Neutrophil (primary cell): ENCODE results near the gene GBP1.

Experiments used
- H3K27ac ChIP-seq: fragments of 200-600 bp; sonication (generic); 2 replicates; pipeline ENCODE4 v1.5.1; 2016; ENCODE audit warnings: mild to moderate bottlenecking, moderate library complexity
- H3K27me3 ChIP-seq: fragments of 200-600 bp; sonication (generic); 2 replicates; pipeline ENCODE4 v1.6.0; 2016; ENCODE audit warnings: mild to moderate bottlenecking
- H3K36me3 ChIP-seq: fragments of 200-600 bp; sonication (generic); 2 replicates; pipeline ENCODE4 v1.5.1; 2017
- H3K4me1 ChIP-seq, 2 experiments: fragments of 200-600 bp in 1 of 2; sonication (generic) in 1 of 2; 1 replicate in 1 of 2; 2 replicates in 1 of 2; pipeline versions ENCODE4 v1.5.1 to v1.6.1; 2013 to 2016; ENCODE audit warnings: low read depth in 1 of 2, low read length in 1 of 2, mild to moderate bottlenecking in 1 of 2, moderate library complexity in 1 of 2; ENCODE audit not compliant: control insufficient read depth in 1 of 2, insufficient read depth in 1 of 2
- H3K4me3 ChIP-seq, 2 experiments: fragments of 200-600 bp in 1 of 2; sonication (generic) in 1 of 2; 1 replicate in 1 of 2; 2 replicates in 1 of 2; pipeline ENCODE4 v1.5.1; 2013 to 2016; ENCODE audit warnings: low read depth in 1 of 2, low read length in 1 of 2, mild to moderate bottlenecking in 1 of 2, moderate library complexity in 1 of 2
- H3K9me3 ChIP-seq: fragments of 200-600 bp; sonication (generic); 2 replicates; pipeline ENCODE4 v1.5.1; 2016
- TF ChIP-seq, protein P1 (sequence below): fragments of 200-600 bp; sonication (generic); IDR thresholded peaks from 2 replicates; pipeline ENCODE4 v1.5.1; 2016; ENCODE audit warnings: antibody characterized with exemption

Gene GBP1

GRCh38 chr1:89068291-89068690 lies 3.3 kb upstream of the GBP1 start:
- no peaks in the 10 kb centered on the region for H3K9me3 ChIP-seq
- no peak overlapping the region for H3K27ac ChIP-seq
- no peak overlapping the region for H3K4me3 ChIP-seq
- TF ChIP-seq, protein P1, sequence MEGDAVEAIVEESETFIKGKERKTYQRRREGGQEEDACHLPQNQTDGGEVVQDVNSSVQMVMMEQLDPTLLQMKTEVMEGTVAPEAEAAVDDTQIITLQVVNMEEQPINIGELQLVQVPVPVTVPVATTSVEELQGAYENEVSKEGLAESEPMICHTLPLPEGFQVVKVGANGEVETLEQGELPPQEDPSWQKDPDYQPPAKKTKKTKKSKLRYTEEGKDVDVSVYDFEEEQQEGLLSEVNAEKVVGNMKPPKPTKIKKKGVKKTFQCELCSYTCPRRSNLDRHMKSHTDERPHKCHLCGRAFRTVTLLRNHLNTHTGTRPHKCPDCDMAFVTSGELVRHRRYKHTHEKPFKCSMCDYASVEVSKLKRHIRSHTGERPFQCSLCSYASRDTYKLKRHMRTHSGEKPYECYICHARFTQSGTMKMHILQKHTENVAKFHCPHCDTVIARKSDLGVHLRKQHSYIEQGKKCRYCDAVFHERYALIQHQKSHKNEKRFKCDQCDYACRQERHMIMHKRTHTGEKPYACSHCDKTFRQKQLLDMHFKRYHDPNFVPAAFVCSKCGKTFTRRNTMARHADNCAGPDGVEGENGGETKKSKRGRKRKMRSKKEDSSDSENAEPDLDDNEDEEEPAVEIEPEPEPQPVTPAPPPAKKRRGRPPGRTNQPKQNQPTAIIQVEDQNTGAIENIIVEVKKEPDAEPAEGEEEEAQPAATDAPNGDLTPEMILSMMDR = no peak
- no peaks in the 10 kb centered on the region for H3K36me3 ChIP-seq
- H3K4me1 ChIP-seq = peaks cover 0 to 18% of the 10 kb centered on the region in 2 experiments
- H3K27me3 ChIP-seq = no peaks in the 10 kb centered on the region

GRCh38 chr1:89064632-89065031 lies 376 bp downstream of the GBP1 start:
- TF ChIP-seq, protein P1 = no peak
- H3K4me3 ChIP-seq = peak overlapping the region; percentile 44 to 66

DNA sequence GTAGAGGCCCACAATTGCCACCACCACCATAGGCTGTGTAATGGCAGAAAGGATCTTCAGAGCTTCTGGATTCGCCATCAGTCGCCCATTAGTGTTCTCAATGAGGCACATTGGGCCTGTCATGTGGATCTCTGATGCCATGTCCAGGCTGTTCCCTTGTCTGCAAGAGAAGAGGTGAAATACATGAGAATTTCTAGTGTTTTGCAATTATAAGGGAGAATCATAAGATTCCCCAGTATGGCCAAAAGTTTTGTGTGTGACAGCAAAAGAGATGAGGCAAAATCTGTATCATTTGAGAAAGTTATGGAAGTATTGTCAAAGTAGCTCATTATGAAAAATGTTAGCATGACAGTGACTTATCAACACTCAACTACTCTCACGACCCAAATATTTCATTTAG lies 1.9 kb downstream of the GBP1 start:
- peaks cover 0 to 8% of the 10 kb centered on the region in 2 experiments for H3K4me1 ChIP-seq
- TF ChIP-seq, protein P1 = no peak
- H3K36me3 ChIP-seq = peaks cover 27% of the 10 kb centered on the region
- H3K4me3 ChIP-seq = no peak overlapping the region
- no peaks in the 10 kb centered on the region for H3K27me3 ChIP-seq
- H3K9me3 ChIP-seq = no peaks in the 10 kb centered on the region
- no peak overlapping the region for H3K27ac ChIP-seq

More at GRCh38 chr1:89064632-89065031, 376 bp downstream of the GBP1 start:
- Histone ChIP-seq H3K27me3 (no peaks in the 10 kb centered on the region), H3K4me1 (peaks cover 0 to 8% of the 10 kb centered on the region in 2 experiments), H3K9me3 (no peaks in the 10 kb centered on the region), H3K36me3 (peaks cover 14% of the 10 kb centered on the region), H3K27ac (peak overlapping the region; percentile 75)

- Histone ChIP-seq H3K4me1 (peaks cover 0 to 2% of the 10 kb centered on the region in 2 experiments), H3K27ac (no peak overlapping the region), H3K4me3 (no peak overlapping the region), H3K36me3 (peaks cover 54% of the 10 kb centered on the region), H3K27me3 (no peaks in the 10 kb centered on the region), H3K9me3 (no peaks in the 10 kb centered on the region)
- TF ChIP-seq, protein P1 = no peak
These were observed 4.9 kb downstream of the GBP1 start for GRCh38 chr1:89060091-89060490.

GRCh38 chr1:89051955-89052312 lies 13.1 kb downstream of the GBP1 start:
- Histone ChIP-seq H3K27ac (no peak overlapping the region), H3K36me3 (peaks cover 49% of the 10 kb centered on the region), H3K4me1 (no peaks in the 10 kb centered on the region), H3K27me3 (no peaks in the 10 kb centered on the region), H3K4me3 (no peak overlapping the region), H3K9me3 (no peaks in the 10 kb centered on the region)
- TF ChIP-seq, protein P1 = no peak
